Jurkat, Clone E6-1 (cell line): ENCODE results near the gene BACH2.
"Not testable (repeated sequence)": the region's sequence is repeated elsewhere in the genome, so short reads cannot be mapped to it uniquely, and the experiment has no call there.

Experiments used
- DNase-seq: peaks from one replicate; pipeline ENCODE4 v3.0.0-alpha.2; 2011; ENCODE audit warnings: low read depth, low spot score
- H3K4me3 ChIP-seq: 2 replicates; pipeline ENCODE4 v1.5.1; 2011; ENCODE audit warnings: mild to moderate bottlenecking, low read length, control low read depth, moderate library complexity

The BACH2 gene

DNA sequence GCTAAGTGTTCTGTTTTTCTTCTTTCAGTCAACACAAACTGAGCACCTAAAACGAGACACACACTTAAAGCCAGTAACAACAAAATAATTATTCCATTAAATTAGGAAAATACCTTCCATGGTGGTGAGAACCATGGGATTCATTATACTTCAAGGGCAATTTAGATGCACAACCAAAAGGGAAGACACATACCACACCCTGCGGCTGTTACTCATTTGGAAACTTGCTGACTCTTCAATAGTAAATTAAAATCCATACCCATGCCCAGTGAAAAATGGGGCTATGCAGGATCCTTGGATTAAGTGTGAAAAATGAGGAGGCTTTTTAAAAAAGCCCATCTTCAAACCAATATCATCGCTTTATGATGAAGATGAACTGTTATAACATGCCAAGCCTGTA, 259.7 kb downstream of the BACH2 start:
- no peak for DNase-seq
- H3K4me3 ChIP-seq, result no peak overlapping the region

DNA sequence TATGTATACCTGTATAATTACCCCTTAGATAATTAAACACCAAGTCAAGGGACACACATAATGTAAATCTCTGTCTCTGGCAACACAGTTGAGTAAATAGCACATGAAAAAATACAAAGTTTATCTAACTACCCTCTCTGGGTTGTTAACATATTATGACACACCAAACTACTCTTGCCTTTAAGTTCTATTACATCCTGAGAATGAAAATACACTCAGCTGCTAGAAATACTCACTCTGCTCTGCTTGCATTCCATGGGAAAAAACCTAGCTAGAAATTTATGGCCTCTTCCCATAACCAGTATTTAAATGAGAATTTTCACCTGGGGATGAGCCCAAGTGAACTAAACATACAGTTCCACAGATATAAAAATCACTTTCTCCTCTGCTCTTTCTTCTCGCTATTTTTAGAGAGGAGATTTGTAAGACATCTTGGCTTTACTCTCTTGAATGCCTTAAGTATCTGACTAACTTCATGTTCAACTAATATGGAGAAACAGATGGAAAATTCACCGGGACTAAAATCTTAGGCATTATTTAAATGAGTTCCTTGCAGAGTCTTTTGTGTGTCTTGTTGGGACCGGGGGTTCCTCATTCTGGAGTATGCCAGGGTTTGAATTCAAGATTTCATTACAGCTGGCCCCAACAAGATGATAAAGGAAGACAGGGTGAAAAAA, 261.5 kb downstream of the BACH2 start:
- H3K4me3 ChIP-seq, result no peak overlapping the region
- no peak for DNase-seq

GRCh38 chr6:90033746-90034271, 262.8 kb downstream of the BACH2 start:
- no peak overlapping the region for H3K4me3 ChIP-seq
- DNase-seq, result peak; percentile 44

DNA sequence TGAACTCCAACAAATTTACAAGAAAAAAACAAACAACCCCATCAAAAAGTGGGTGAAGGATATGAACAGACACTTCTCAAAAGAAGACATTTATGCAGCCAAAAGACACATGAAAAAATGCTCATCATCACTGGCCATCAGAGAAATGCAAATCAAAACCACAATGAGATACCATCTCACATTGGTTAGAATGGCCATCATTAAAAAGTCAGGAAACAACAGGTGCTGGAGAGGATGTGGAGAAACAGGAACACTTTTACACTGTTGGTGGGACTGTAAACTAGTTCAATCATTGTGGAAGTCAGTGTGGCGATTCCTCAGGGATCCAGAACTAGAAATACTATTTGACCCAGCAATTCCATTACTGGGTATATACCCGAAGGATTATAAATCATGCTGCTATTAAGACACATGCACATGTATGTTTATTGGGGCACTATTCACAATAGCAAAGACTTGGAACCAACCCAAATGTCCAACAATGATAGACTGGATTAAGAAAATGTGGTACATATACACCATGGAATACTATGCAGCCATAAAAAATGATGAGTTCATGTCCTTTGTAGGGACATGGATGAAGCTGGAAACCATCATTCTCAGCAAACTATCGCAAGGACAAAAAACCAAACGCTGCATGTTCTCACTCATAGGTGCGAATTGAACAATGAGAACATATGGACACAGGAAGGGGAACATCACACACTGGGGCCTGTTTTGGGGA, 264.0 kb downstream of the BACH2 start:
- not testable (repeated sequence) for H3K4me3 ChIP-seq, DNase-seq

DNA sequence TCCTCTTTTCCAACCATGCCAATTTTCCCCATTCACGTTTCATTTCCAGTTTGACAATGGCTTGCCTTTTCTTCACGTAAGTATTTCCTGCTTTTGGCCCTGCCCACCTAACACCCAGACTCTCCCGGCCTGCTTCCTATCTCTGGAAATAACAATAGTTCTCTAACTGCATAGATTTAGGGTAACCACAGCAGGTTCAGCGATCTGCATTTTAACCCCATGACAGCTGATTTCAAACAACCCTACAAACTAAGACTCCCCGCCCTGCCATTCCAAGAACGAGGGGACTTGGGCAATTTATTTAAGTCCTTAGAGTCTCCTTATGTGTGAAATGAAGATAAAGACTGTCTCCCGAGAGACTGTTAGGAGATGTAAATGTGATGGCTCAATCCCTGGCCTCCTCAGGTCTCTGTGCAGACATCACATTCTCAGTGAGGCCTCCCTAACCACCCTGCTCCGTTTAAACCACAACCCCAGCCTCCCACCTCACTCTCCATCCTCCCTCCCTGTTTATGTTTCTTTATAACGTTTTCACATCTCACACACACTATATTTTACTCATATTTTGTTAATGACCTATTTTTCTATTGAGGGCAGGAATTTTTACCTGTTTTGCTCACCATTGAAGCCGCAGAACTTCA, 267.5 kb downstream of the BACH2 start:
- peak; percentile 57 for DNase-seq
- peak overlapping the region; percentile 17; the same call in 1 of the 2 replicates for H3K4me3 ChIP-seq

GRCh38 chr6:90028066-90028778, 268.4 kb downstream of the BACH2 start:
- H3K4me3 ChIP-seq, result no peak overlapping the region
- DNase-seq, result peak; percentile 37

DNA sequence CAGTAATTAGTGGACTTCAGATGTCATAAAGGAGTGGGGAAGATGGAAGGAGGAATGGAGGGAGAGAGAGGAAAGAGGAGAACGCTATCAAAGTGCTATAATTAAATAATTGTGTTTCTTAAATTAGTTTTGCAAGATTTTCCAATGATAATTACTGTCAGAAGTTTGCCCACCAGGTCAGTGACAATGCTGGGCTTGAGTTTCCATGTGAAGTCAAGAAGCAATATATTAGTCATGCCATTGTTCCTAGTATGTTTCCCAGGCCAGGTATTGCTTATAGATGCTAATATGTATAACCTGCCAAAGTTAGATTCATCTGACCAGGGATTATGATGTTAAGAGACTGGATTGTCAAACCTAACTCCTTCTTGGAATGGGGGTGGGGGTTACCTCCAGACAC, 270.4 kb downstream of the BACH2 start:
- no peak for DNase-seq
- no peak overlapping the region for H3K4me3 ChIP-seq

DNA sequence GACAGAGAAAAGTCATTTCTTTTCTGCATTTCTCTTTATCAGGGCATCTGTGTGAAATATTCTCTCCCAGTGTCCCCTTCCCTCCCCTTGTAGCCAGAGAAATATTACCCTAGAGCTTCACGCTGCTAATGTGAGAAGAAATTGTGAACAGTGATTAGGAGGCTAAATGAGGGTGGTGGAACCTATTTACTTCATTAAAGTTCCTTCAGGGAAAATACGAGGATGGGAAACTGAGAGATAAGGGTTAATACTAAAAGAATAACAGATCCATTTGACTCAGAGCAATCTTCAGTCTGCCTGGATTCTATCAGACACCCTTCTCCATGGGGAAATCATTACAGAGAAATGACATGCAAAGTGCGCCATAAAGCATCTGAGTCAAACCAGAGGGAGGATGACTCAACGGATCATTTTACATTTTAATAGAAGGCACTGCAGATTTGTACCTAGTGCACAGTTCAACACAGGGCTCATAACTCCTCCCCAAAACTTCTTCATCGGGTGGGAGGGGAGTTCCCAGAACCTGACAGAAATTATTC, 271.1 kb downstream of the BACH2 start:
- H3K4me3 ChIP-seq, result no peak overlapping the region
- DNase-seq, result no peak

- H3K4me3 ChIP-seq, result no peak overlapping the region
Measured at GRCh38 chr6:90024633-90025032, 272.0 kb downstream of the BACH2 start.

DNA sequence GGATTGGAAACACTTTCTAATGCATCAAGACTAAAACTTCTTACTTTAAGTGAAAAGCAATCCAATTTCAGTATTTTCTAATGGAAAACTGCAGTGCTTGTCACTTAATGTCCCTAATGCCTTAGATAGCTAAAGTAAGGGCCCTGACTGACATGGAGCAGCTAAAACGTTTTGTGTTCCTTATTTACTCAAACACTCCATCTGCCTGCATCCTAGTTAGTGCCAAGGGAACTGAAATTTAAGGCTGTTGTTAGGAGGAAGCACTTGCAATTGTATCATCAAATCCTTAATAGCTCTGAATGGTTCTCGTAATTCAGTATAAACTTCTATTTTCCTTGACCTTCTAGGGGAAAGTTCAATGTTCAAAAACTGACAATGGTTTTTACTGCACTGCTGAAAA, 274.9 kb downstream of the BACH2 start:
- H3K4me3 ChIP-seq, result no peak overlapping the region
- no peak for DNase-seq

More at GRCh38 chr6:90024633-90025032, 272.0 kb downstream of the BACH2 start:
- no peak for DNase-seq

DNA sequence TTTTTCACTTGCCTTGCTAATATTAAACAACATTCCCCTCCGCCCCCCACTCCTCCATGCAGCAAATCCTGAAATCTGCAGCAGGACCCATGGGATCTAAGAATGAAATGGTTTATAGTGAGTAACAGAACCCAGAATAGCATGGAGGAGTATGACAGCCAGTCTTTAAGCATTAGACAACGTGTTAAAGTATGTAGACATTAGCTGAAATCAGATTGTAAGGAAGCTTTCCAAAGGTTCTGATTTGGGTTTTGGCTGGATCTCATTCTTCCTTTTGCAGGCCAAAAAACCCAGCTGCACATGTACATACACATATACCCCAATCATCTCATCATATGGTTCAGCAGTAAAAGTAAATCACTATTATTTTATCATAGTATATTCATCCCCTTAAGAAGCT, 275.9 kb downstream of the BACH2 start:
- DNase-seq, result no peak
- H3K4me3 ChIP-seq, result no peak overlapping the region

DNA sequence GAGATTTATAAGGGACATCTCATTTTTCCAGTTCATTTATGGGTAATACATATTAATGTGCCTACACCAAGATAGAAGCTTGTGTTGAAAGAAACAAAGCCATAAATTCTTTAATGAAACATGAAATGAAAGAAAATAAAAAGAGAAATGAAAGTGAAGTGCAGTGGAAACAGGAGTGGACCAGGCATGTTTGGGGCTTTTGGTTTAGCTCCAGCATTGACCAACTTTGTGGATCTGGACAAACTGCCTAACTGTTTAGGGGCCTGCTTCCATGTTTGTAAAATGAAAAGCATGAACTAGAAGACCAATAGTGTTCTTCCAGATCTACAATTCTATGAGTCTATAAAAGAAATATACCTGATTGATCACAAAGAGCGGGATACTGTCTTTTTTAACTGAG, 277.4 kb downstream of the BACH2 start:
- DNase-seq, result no peak
- no peak overlapping the region for H3K4me3 ChIP-seq

- no peak for DNase-seq
- no peak overlapping the region for H3K4me3 ChIP-seq
Measured at GRCh38 chr6:90015883-90016282, 280.8 kb downstream of the BACH2 start.

DNA sequence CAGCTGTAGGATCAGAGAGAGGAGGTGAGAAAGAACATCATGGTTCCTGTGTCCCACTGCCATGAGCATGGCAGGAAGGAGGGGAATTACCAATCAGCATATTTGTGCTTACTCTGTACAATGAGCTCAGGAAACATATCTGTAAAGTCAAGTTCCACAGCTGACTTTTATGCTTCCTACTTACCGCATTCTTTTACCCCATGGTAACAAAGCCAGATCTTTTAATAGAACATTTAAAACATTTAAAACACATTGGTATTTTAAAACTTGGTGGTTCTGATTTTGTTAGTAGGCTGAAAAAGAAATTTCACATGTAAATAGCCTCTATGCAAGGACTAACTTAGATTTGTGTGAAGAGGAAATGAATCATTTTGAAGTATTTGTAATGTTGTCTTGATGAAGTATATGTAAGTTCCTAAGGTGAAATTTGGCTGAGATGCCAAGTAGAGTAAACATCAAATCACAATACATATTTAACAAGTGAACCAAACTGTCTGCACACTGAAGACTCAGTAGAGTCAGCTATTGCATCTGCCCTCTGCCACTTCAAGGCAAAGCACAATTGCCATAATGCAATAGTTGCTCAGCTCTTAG, 287.6 kb downstream of the BACH2 start:
- DNase-seq, result no peak

DNA sequence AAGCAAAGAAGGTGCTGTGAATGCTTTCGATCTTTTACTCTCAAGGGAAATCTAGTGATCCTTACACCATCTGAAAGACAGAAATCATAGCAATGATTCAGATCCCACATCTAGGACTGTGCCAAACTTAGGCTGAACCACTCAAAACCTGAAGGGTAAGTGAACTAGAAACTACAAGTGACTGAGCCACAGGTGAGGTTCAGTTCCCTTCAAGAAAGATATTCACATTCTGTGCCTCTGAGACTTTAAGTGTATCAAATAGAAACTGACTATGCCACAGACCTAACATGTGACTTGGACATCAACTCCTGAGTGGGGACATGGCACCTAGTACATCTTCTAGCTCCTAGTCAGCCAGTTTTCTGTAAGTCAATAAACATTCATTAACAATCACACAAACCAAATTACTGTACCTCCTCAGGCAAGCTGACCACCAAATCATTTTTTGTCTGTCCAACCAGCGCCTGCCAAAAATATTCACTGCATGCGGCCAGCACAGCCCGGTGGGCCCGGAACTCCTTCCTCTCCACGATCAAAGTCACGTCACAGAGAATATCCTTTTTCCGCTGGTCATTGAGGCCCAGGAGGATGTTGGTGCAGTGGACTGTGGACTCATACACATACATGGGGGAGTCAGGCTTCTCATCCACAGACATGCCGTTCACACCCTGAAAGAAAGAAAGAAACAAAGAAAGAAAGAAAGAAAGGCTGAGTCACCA, 288.3 kb downstream of the BACH2 start:
- DNase-seq, result no peak

More for the DNA sequence above, 287.6 kb downstream of the BACH2 start:
- no peak overlapping the region for H3K4me3 ChIP-seq

DNA sequence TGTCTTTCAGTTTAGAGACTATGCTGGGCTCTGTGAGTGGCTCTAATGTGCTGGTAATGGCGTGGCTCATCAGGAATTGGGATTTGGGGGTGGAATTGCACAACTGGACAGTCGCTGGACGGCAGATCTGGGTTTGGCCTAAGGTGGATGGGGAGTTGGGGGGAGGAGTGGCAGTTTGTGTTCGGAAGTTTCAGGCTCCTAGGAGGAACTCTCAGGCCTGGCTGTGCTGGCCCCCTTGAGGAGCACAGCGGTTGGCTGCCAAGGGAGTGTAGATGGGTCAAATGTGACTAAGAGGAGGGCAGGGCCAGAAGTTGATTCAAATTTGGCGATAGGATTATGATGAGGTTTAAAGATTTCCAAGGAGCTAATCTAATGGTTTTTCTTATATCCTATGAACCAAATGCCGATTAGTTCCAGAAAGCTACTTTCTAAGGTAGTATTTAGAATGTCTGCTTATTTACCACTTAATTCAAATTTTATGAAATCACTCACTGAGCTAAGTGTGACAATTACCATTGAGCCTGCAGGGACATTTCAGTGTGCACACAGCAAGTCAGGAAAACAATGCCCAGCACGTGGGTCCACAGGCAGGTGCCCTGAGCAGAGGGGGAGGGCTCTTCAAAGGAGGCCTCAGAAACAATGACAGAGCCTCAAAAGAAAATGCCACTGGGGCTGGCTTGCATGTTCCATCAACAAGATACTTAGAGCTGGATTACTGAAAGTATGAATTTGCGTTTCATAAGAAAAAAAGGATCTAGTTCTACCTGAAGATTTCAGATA, 291.4 kb downstream of the BACH2 start:
- no peak overlapping the region for H3K4me3 ChIP-seq
- no peak for DNase-seq

More for the DNA sequence above, 288.3 kb downstream of the BACH2 start:
- H3K4me3 ChIP-seq, result no peak overlapping the region

- DNase-seq, result no peak
Measured at GRCh38 chr6:90004511-90004910, 292.1 kb downstream of the BACH2 start.

More at GRCh38 chr6:90004511-90004910, 292.1 kb downstream of the BACH2 start:
- H3K4me3 ChIP-seq, result no peak overlapping the region
